ENCODE data around the gene LRRC14B.

Gene LRRC14B

GRCh38 chr5:191036-191948 is at the start of gene LRRC14B:
LRRC14B (plus strand) TSS chr5:191495; CDS start chr5:191539, 44 bp downstream.
- DNase-seq: peak; percentile 43

- no peak for DNase-seq
Observed at GRCh38 chr5:141761-142160, 49.5 kb upstream of the LRRC14B start.

GRCh38 chr5:142246-142810 is 49.0 kb upstream of the LRRC14B start:
- no peak for DNase-seq

- DNase-seq: no peak
Observed at GRCh38 chr5:143041-143440, 48.3 kb upstream of the LRRC14B start.

GRCh38 chr5:144941-145340 is 46.4 kb upstream of the LRRC14B start:
- DNase-seq: no peak

GRCh38 chr5:145585-146323 is 45.5 kb upstream of the LRRC14B start:
- no peak for DNase-seq

GRCh38 chr5:147751-148150 is 43.5 kb upstream of the LRRC14B start:
- no peak for DNase-seq

GRCh38 chr5:149745-150485 is 41.4 kb upstream of the LRRC14B start:
- DNase-seq: no peak

GRCh38 chr5:150746-151145 is 40.5 kb upstream of the LRRC14B start:
- no peak for DNase-seq

GRCh38 chr5:152077-152476 is 39.2 kb upstream of the LRRC14B start:
- DNase-seq: no peak

GRCh38 chr5:153256-153655 is 38.0 kb upstream of the LRRC14B start:
- DNase-seq: no peak

GRCh38 chr5:154236-154635 is 37.1 kb upstream of the LRRC14B start:
- DNase-seq: no peak

GRCh38 chr5:154826-155225 is 36.5 kb upstream of the LRRC14B start:
- DNase-seq: no peak

- no peak for DNase-seq
Observed at GRCh38 chr5:155651-156410, 35.5 kb upstream of the LRRC14B start.

GRCh38 chr5:156411-157072 is 34.8 kb upstream of the LRRC14B start:
- no peak for DNase-seq

- DNase-seq: no peak
Observed at GRCh38 chr5:157126-157715, 34.1 kb upstream of the LRRC14B start.

- DNase-seq: no peak
Observed at GRCh38 chr5:157801-158200, 33.5 kb upstream of the LRRC14B start.

GRCh38 chr5:158807-159447 is 32.4 kb upstream of the LRRC14B start:
- DNase-seq: no peak

- DNase-seq: no peak
Observed at GRCh38 chr5:159448-160172, 31.7 kb upstream of the LRRC14B start.

- DNase-seq: no peak
Observed at GRCh38 chr5:160173-160510, 31.2 kb upstream of the LRRC14B start.

All from activated T-cell treated with anti-CD3 and anti-CD28 coated beads, Interleukin-2, amount 50 U/mL, for 1 hour (primary cell).